ENCODE data around the gene CTDP1.

The CTDP1 gene

DNA sequence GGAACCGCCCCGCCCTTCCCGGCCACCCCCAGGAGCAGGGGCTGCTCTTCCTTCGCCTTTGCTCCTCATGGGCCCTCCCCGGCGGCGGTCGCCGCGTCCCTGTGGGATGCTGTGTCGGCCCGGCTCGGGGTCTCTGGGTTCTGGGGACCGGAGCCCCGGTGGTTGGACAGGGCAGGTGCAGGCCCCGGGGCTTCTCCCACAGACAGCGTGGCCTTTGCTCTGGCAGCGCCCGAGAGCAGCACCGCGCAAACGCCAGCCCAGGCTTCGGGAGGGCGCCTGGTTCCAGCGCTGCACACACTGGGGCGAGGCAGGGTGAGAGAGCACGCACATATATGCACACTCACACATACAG, 109.1 kb downstream of the CTDP1 start:
- H3K9ac ChIP-seq (ENCODE audit: low read length), result no peak overlapping the region
- no peak overlapping the region for H3K23ac ChIP-seq (ENCODE audit: low read length)
- no peak overlapping the region for H3K18ac ChIP-seq (ENCODE audit: low read length)
- no peak overlapping the region for H3K27ac ChIP-seq (ENCODE audit: low read depth, low read length)
- no peak overlapping the region for H3K4me2 ChIP-seq (ENCODE audit: low read length)
- no peak overlapping the region for H2BK15ac ChIP-seq (replicated peaks; ENCODE audit: low read depth)
- no peak overlapping the region for H4K5ac ChIP-seq (ENCODE audit: low read length)
- no peaks in the 10 kb centered on the region for H3K79me1 ChIP-seq (ENCODE audit: low read length)
- DNase-seq, result no peak
- no peak overlapping the region for H2AK5ac ChIP-seq (ENCODE audit: low read length)
- no CpG with 5 or more reads among the region's 27 CpGs for WGBS (ENCODE audit: extremely low coverage, insufficient coverage, low lambda C conversion rate)
- no peaks in the 10 kb centered on the region for H3K4me1 ChIP-seq (ENCODE audit: control insufficient read depth, low read depth, low read length)
- H3K27me3 ChIP-seq (ENCODE audit: insufficient read depth, low read length, poor library complexity), result peaks cover 15% of the 10 kb centered on the region
- no peak overlapping the region for H3K56ac ChIP-seq (ENCODE audit: low read length)
- no peak overlapping the region for H2BK120ac ChIP-seq (ENCODE audit: low read depth, low read length)
- H2BK5ac ChIP-seq (ENCODE audit: low read length), result no peak overlapping the region
- H3K4ac ChIP-seq (ENCODE audit: low read depth, low read length), result no peak overlapping the region
- no peak overlapping the region for H4K8ac ChIP-seq (ENCODE audit: low read depth, low read length)
- no peak overlapping the region for H3K4me3 ChIP-seq (ENCODE audit: low read length)
- no peaks in the 10 kb centered on the region for H3K79me2 ChIP-seq (ENCODE audit: control insufficient read depth, insufficient read depth, low read length)
- no peaks in the 10 kb centered on the region for H3K36me3 ChIP-seq (ENCODE audit: control insufficient read depth, insufficient read depth, low read length)

DNA sequence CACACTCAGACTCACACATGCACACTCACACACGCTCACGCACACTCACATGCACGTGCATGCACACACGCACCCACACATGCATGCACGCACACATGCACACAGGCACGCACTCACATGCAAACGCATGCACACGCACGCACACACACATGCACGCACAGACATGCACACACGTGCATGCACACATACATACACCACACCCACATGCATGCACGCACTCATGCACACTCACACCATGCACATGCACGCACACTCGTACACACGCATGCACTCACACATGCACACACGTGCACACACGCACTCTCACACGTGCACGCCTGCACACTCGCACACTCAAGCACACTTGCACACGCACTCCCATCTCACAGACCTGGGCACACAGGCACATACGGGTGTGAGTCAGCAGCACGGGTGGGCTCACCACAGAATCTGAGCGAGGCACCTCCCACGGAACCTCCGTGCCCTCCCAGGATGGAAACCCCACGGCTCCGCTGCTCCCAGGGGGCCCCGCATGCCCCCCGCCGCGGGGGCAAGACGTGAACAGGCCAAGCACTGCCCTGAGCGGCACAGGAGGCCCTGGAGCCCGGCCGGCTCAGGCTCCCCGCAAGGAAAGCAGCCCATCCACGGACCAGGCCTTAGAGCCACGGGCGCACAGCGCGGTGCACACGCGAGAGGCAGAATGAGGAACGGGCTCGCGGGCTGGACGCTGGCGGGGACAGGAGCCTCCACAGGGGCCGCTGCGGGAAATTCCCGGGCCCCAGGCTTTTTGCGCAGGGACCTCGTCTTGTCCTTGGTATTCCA, 109.7 kb downstream of the CTDP1 start:
- H2AK5ac ChIP-seq (ENCODE audit: low read length), result no peak overlapping the region
- H3K36me3 ChIP-seq (ENCODE audit: control insufficient read depth, insufficient read depth, low read length), result no peaks in the 10 kb centered on the region
- H3K23ac ChIP-seq (ENCODE audit: low read length), result no peak overlapping the region
- no peak overlapping the region for H3K4ac ChIP-seq (ENCODE audit: low read depth, low read length)
- H2BK5ac ChIP-seq (ENCODE audit: low read length), result no peak overlapping the region
- no peaks in the 10 kb centered on the region for H3K79me1 ChIP-seq (ENCODE audit: low read length)
- WGBS (ENCODE audit: extremely low coverage, insufficient coverage, low lambda C conversion rate), result no CpG with 5 or more reads among the region's 54 CpGs
- H3K27ac ChIP-seq (ENCODE audit: low read depth, low read length), result no peak overlapping the region
- no peak for DNase-seq
- no peak overlapping the region for H3K9ac ChIP-seq (ENCODE audit: low read length)
- no peak overlapping the region for H4K5ac ChIP-seq (ENCODE audit: low read length)
- no peak overlapping the region for H4K8ac ChIP-seq (ENCODE audit: low read depth, low read length)
- H3K18ac ChIP-seq (ENCODE audit: low read length), result no peak overlapping the region
- no peak overlapping the region for H3K56ac ChIP-seq (ENCODE audit: low read length)
- no peaks in the 10 kb centered on the region for H3K4me1 ChIP-seq (ENCODE audit: control insufficient read depth, low read depth, low read length)
- no peaks in the 10 kb centered on the region for H3K79me2 ChIP-seq (ENCODE audit: control insufficient read depth, insufficient read depth, low read length)
- H3K27me3 ChIP-seq (ENCODE audit: insufficient read depth, low read length, poor library complexity), result peaks cover 15% of the 10 kb centered on the region
- no peak overlapping the region for H3K4me3 ChIP-seq (ENCODE audit: low read length)
- no peak overlapping the region for H2BK15ac ChIP-seq (replicated peaks; ENCODE audit: low read depth)
- H3K4me2 ChIP-seq (ENCODE audit: low read length), result no peak overlapping the region
- no peak overlapping the region for H2BK120ac ChIP-seq (ENCODE audit: low read depth, low read length)

DNA sequence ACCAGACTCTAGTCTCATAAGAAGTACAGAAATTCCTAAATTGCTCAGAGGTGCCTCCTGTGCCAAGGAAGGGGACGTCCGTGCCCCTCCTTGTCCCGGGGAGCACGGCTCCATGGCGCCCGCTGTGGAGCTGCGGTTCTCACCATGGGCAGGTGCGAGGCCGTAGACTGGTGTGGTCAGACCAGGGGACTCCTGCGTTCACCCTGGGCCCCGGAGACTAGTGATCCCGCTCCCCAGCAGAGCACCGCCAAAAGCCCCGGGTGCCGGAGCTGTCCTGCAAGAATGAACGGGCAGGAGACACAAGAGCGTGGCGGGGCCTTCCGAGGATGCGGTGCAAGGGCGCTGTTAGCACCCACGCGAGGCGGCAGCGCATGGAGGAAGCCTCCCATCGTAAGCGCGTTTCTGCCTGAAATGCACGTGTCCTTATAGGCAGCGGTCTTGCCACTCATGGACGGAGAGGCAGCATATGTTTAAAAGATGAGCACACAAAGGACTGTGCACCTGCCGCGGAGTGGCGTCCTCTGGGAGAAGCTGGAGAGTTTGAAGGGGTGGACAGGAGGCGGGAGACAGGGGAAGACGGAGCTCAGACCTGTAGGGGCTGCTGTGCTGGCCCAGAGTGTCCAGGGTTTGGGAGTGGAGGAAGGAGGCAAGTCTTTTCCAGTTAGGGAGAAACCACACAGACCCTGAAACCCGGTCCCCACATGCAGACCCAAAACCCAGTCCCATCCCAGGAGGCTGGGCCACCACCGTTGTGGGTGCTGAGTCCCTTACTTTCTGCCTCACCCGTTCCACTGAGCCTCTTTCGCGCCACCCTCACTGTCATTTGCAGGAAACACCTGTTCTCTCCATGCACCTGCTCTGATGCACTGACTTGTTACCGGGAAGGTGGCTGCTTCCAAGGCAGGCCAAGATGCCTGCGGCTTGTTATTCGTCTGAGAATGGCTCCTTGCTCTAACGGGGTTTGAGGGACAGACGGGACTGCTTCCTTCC, 110.6 kb downstream of the CTDP1 start:
- peaks cover 15% of the 10 kb centered on the region for H3K27me3 ChIP-seq (ENCODE audit: insufficient read depth, low read length, poor library complexity)

DNA sequence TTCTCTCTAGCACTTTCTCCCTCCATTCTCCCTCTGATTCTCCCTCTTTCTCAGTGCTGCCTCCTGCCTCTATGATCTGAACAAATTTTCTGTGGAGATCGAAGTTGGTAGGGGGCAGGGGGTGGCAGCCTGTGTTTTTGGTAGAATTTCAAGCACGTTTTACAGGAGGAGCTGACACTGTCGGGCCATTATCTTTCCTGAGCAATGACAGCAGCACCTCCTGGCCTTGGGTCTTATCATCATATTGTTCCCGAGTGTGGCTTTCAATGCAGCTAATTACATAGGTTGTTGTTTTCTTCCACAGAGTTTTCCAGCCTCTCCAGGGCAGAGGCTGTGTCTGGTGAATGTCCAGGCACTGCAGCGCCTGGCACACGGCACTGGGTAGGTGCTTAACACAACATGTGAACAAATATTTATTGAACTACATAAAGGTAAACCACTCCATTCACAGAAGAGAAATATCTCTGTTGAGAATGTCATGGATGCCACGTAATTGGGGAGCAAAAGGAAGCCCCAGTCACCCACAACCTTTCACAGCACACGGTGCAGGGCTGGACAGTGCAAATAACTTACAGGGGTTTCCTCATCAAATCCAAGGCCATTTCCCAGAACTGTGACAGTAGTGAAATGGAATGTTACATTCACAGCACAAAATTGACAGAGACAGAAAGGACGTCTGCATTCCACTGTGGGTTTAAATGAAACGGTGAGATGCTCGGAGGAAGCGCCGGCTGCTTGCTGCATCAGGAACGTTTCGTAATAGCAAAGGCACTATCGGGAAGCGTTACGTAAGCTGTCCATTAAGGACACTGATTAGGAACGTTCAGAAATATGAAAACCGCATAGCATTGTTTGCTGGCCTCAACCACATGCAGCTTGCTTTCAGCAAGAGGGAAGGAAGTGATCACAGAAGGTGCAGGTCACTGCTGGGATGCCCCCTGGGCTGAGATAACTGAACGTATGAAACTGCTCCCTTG, 111.7 kb downstream of the CTDP1 start:
- H4K5ac ChIP-seq (ENCODE audit: low read length), result no peak overlapping the region
- no peak overlapping the region for H3K18ac ChIP-seq (ENCODE audit: low read length)
- H3K23ac ChIP-seq (ENCODE audit: low read length), result no peak overlapping the region
- H2BK5ac ChIP-seq (ENCODE audit: low read length), result no peak overlapping the region
- no peak for DNase-seq
- H3K4ac ChIP-seq (ENCODE audit: low read depth, low read length), result no peak overlapping the region
- H3K27ac ChIP-seq (ENCODE audit: low read depth, low read length), result no peak overlapping the region
- H3K4me2 ChIP-seq (ENCODE audit: low read length), result no peak overlapping the region
- H3K36me3 ChIP-seq (ENCODE audit: control insufficient read depth, insufficient read depth, low read length), result no peaks in the 10 kb centered on the region
- H3K27me3 ChIP-seq (ENCODE audit: insufficient read depth, low read length, poor library complexity), result peaks cover 15% of the 10 kb centered on the region
- no peak overlapping the region for H3K56ac ChIP-seq (ENCODE audit: low read length)
- H4K8ac ChIP-seq (ENCODE audit: low read depth, low read length), result no peak overlapping the region
- H3K79me2 ChIP-seq (ENCODE audit: control insufficient read depth, insufficient read depth, low read length), result no peaks in the 10 kb centered on the region
- no peaks in the 10 kb centered on the region for H3K4me1 ChIP-seq (ENCODE audit: control insufficient read depth, low read depth, low read length)
- no peak overlapping the region for H3K4me3 ChIP-seq (ENCODE audit: low read length)
- H3K79me1 ChIP-seq (ENCODE audit: low read length), result no peaks in the 10 kb centered on the region
- H3K9ac ChIP-seq (ENCODE audit: low read length), result no peak overlapping the region
- no peak overlapping the region for H2BK15ac ChIP-seq (replicated peaks; ENCODE audit: low read depth)
- H2AK5ac ChIP-seq (ENCODE audit: low read length), result no peak overlapping the region
- no CpG with 5 or more reads among the region's 21 CpGs for WGBS (ENCODE audit: extremely low coverage, insufficient coverage, low lambda C conversion rate)
- no peak overlapping the region for H2BK120ac ChIP-seq (ENCODE audit: low read depth, low read length)

More for the DNA sequence above, 110.6 kb downstream of the CTDP1 start:
- WGBS (ENCODE audit: extremely low coverage, insufficient coverage, low lambda C conversion rate), result no CpG with 5 or more reads among the region's 46 CpGs
- Histone ChIP-seq H3K56ac (ENCODE audit: low read length) (no peak overlapping the region), H3K79me1 (ENCODE audit: low read length) (no peaks in the 10 kb centered on the region), H3K79me2 (ENCODE audit: control insufficient read depth, insufficient read depth, low read length) (no peaks in the 10 kb centered on the region), H2BK5ac (ENCODE audit: low read length) (no peak overlapping the region), H2BK120ac (ENCODE audit: low read depth, low read length) (no peak overlapping the region), H3K27ac (ENCODE audit: low read depth, low read length) (no peak overlapping the region), H3K4me3 (ENCODE audit: low read length) (no peak overlapping the region), H3K9ac (ENCODE audit: low read length) (no peak overlapping the region), H4K5ac (ENCODE audit: low read length) (no peak overlapping the region), H2AK5ac (ENCODE audit: low read length) (no peak overlapping the region), H3K18ac (ENCODE audit: low read length) (no peak overlapping the region), H3K4me2 (ENCODE audit: low read length) (no peak overlapping the region), H4K8ac (ENCODE audit: low read depth, low read length) (no peak overlapping the region), H3K23ac (ENCODE audit: low read length) (no peak overlapping the region), H3K36me3 (ENCODE audit: control insufficient read depth, insufficient read depth, low read length) (no peaks in the 10 kb centered on the region), H3K4ac (ENCODE audit: low read depth, low read length) (no peak overlapping the region), H2BK15ac (replicated peaks; ENCODE audit: low read depth) (no peak overlapping the region), H3K4me1 (ENCODE audit: control insufficient read depth, low read depth, low read length) (no peaks in the 10 kb centered on the region)
- no peak for DNase-seq

DNA sequence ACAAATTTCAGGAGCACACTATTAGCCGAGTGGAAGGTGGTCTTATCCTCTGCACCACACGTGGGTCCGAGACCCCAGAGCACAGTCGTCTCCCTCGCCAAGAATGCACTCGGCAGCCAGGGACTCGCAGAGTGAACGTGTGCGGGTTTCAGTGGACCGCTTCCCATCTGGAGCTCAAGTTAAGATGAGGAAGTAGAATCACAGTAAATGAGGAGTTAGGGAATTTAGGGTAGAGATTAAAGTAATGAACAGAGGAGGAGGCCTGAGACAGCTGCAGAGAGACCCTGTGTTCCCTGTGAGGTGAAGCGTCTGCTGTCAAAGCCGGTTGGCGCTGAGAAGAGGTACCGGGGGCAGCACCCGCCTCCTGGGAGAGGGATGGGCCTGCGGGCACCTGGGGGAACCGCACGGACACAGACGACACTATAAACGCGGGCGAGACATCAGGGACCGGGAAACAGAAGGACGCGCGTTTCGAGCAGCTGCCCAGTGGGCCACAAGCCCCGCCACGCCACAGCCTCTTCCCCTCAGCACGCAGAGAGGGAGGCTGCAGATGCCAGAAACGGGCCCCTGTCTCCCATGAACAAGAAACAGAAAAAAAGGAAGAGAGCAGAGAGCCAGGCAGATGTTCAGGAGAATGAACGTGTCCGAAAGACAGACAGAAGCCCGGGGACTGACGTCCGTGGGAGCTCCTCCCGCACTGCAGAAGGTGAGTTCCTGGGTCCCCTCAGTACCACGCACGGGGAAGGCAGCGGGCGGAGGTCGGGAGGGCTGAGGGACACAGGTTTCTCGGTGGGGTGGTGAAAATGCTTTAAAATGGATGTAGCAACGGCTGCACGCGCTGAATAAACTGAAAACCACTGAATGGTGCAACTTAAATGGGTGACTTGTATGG, 112.7 kb downstream of the CTDP1 start:
- no peak overlapping the region for H3K4me2 ChIP-seq (ENCODE audit: low read length)
- H2BK120ac ChIP-seq (ENCODE audit: low read depth, low read length), result no peak overlapping the region
- H4K8ac ChIP-seq (ENCODE audit: low read depth, low read length), result no peak overlapping the region
- no peak for DNase-seq
- no peaks in the 10 kb centered on the region for H3K4me1 ChIP-seq (ENCODE audit: control insufficient read depth, low read depth, low read length)
- no peak overlapping the region for H3K4me3 ChIP-seq (ENCODE audit: low read length)
- no peak overlapping the region for H3K9ac ChIP-seq (ENCODE audit: low read length)
- H4K5ac ChIP-seq (ENCODE audit: low read length), result no peak overlapping the region
- no peak overlapping the region for H3K23ac ChIP-seq (ENCODE audit: low read length)
- no peak overlapping the region for H3K4ac ChIP-seq (ENCODE audit: low read depth, low read length)
- no peaks in the 10 kb centered on the region for H3K36me3 ChIP-seq (ENCODE audit: control insufficient read depth, insufficient read depth, low read length)
- no peak overlapping the region for H2BK5ac ChIP-seq (ENCODE audit: low read length)
- peaks cover 10% of the 10 kb centered on the region for H3K27me3 ChIP-seq (ENCODE audit: insufficient read depth, low read length, poor library complexity)
- H3K79me1 ChIP-seq (ENCODE audit: low read length), result no peaks in the 10 kb centered on the region
- no peak overlapping the region for H3K27ac ChIP-seq (ENCODE audit: low read depth, low read length)
- no peak overlapping the region for H2BK15ac ChIP-seq (replicated peaks; ENCODE audit: low read depth)
- no peak overlapping the region for H2AK5ac ChIP-seq (ENCODE audit: low read length)
- no peak overlapping the region for H3K56ac ChIP-seq (ENCODE audit: low read length)
- no CpG with 5 or more reads among the region's 46 CpGs for WGBS (ENCODE audit: extremely low coverage, insufficient coverage, low lambda C conversion rate)
- H3K79me2 ChIP-seq (ENCODE audit: control insufficient read depth, insufficient read depth, low read length), result no peaks in the 10 kb centered on the region
- H3K18ac ChIP-seq (ENCODE audit: low read length), result no peak overlapping the region
